ENCODE data around the gene CNTN5.

CNTN5 gene

GRCh38 chr11:99716302-99716701 is 695.6 kb downstream of the CNTN5 start:
- H3K27ac ChIP-seq (ENCODE audit: low read depth in 2 of 2, low read length in 2 of 2), result no peak overlapping the region
- H3K27me3 ChIP-seq (ENCODE audit: control insufficient read depth in 2 of 2, insufficient read depth in 2 of 2, low read length in 2 of 2), result no peaks in the 10 kb centered on the region
- no peak overlapping the region for H3K9ac ChIP-seq (ENCODE audit: low read depth in 1 of 2, low read length in 2 of 2)
- no peaks in the 10 kb centered on the region for H3K36me3 ChIP-seq (ENCODE audit: control insufficient read depth in 2 of 2, insufficient read depth in 2 of 2, low read length in 2 of 2)
- no peaks in the 10 kb centered on the region for H3K4me1 ChIP-seq (ENCODE audit: control insufficient read depth in 2 of 2, insufficient read depth in 2 of 2, low read length in 2 of 2)
- no peak overlapping the region for H3K4me3 ChIP-seq (ENCODE audit: low read length in 2 of 2)
- H3K9me3 ChIP-seq (ENCODE audit: control insufficient read depth in 2 of 2, low read length in 2 of 2), result no peaks in the 10 kb centered on the region

GRCh38 chr11:99718291-99718690 is 697.5 kb downstream of the CNTN5 start:
- Histone ChIP-seq H3K4me3 (ENCODE audit: low read length in 2 of 2) (no peak overlapping the region), H3K9me3 (ENCODE audit: control insufficient read depth in 2 of 2, low read length in 2 of 2) (no peaks in the 10 kb centered on the region), H3K27me3 (ENCODE audit: control insufficient read depth in 2 of 2, insufficient read depth in 2 of 2, low read length in 2 of 2) (no peaks in the 10 kb centered on the region), H3K36me3 (ENCODE audit: control insufficient read depth in 2 of 2, insufficient read depth in 2 of 2, low read length in 2 of 2) (no peaks in the 10 kb centered on the region), H3K27ac (ENCODE audit: low read depth in 2 of 2, low read length in 2 of 2) (no peak overlapping the region), H3K4me1 (ENCODE audit: control insufficient read depth in 2 of 2, insufficient read depth in 2 of 2, low read length in 2 of 2) (no peaks in the 10 kb centered on the region), H3K9ac (ENCODE audit: low read depth in 1 of 2, low read length in 2 of 2) (no peak overlapping the region)

GRCh38 chr11:99739464-99740089 is 718.8 kb downstream of the CNTN5 start:
- no peaks in the 10 kb centered on the region for H3K27me3 ChIP-seq (ENCODE audit: control insufficient read depth in 2 of 2, insufficient read depth in 2 of 2, low read length in 2 of 2)
- no peaks in the 10 kb centered on the region for H3K36me3 ChIP-seq (ENCODE audit: control insufficient read depth in 2 of 2, insufficient read depth in 2 of 2, low read length in 2 of 2)
- no peaks in the 10 kb centered on the region for H3K9me3 ChIP-seq (ENCODE audit: control insufficient read depth in 2 of 2, low read length in 2 of 2)
- H3K27ac ChIP-seq (ENCODE audit: low read depth in 2 of 2, low read length in 2 of 2), result no peak overlapping the region
- no peak overlapping the region for H3K4me3 ChIP-seq (ENCODE audit: low read length in 2 of 2)
- no peak overlapping the region for H3K9ac ChIP-seq (ENCODE audit: low read depth in 1 of 2, low read length in 2 of 2)
- H3K4me1 ChIP-seq (ENCODE audit: control insufficient read depth in 2 of 2, insufficient read depth in 2 of 2, low read length in 2 of 2), result no peaks in the 10 kb centered on the region

GRCh38 chr11:99742501-99742900 is 721.8 kb downstream of the CNTN5 start:
- H3K27me3 ChIP-seq (ENCODE audit: control insufficient read depth in 2 of 2, insufficient read depth in 2 of 2, low read length in 2 of 2), result no peaks in the 10 kb centered on the region
- no peak overlapping the region for H3K9ac ChIP-seq (ENCODE audit: low read depth in 1 of 2, low read length in 2 of 2)
- no peak overlapping the region for H3K27ac ChIP-seq (ENCODE audit: low read depth in 2 of 2, low read length in 2 of 2)
- H3K9me3 ChIP-seq (ENCODE audit: control insufficient read depth in 2 of 2, low read length in 2 of 2), result no peaks in the 10 kb centered on the region
- no peak overlapping the region for H3K4me3 ChIP-seq (ENCODE audit: low read length in 2 of 2)
- H3K36me3 ChIP-seq (ENCODE audit: control insufficient read depth in 2 of 2, insufficient read depth in 2 of 2, low read length in 2 of 2), result no peaks in the 10 kb centered on the region
- no peaks in the 10 kb centered on the region for H3K4me1 ChIP-seq (ENCODE audit: control insufficient read depth in 2 of 2, insufficient read depth in 2 of 2, low read length in 2 of 2)

GRCh38 chr11:99759787-99760186 is 739.0 kb downstream of the CNTN5 start:
- no peaks in the 10 kb centered on the region for H3K36me3 ChIP-seq (ENCODE audit: control insufficient read depth in 2 of 2, insufficient read depth in 2 of 2, low read length in 2 of 2)
- no peaks in the 10 kb centered on the region for H3K9me3 ChIP-seq (ENCODE audit: control insufficient read depth in 2 of 2, low read length in 2 of 2)
- H3K27ac ChIP-seq (ENCODE audit: low read depth in 2 of 2, low read length in 2 of 2), result no peak overlapping the region
- H3K9ac ChIP-seq (ENCODE audit: low read depth in 1 of 2, low read length in 2 of 2), result no peak overlapping the region
- no peaks in the 10 kb centered on the region for H3K4me1 ChIP-seq (ENCODE audit: control insufficient read depth in 2 of 2, insufficient read depth in 2 of 2, low read length in 2 of 2)
- H3K4me3 ChIP-seq (ENCODE audit: low read length in 2 of 2), result no peak overlapping the region
- no peaks in the 10 kb centered on the region for H3K27me3 ChIP-seq (ENCODE audit: control insufficient read depth in 2 of 2, insufficient read depth in 2 of 2, low read length in 2 of 2)

- Histone ChIP-seq H3K36me3 (ENCODE audit: control insufficient read depth in 2 of 2, insufficient read depth in 2 of 2, low read length in 2 of 2) (no peaks in the 10 kb centered on the region), H3K4me1 (ENCODE audit: control insufficient read depth in 2 of 2, insufficient read depth in 2 of 2, low read length in 2 of 2) (no peaks in the 10 kb centered on the region), H3K27ac (ENCODE audit: low read depth in 2 of 2, low read length in 2 of 2) (no peak overlapping the region), H3K9ac (ENCODE audit: low read depth in 1 of 2, low read length in 2 of 2) (no peak overlapping the region), H3K4me3 (ENCODE audit: low read length in 2 of 2) (no peak overlapping the region), H3K27me3 (ENCODE audit: control insufficient read depth in 2 of 2, insufficient read depth in 2 of 2, low read length in 2 of 2) (no peaks in the 10 kb centered on the region), H3K9me3 (ENCODE audit: control insufficient read depth in 2 of 2, low read length in 2 of 2) (no peaks in the 10 kb centered on the region)
These were observed 746.1 kb downstream of the CNTN5 start for GRCh38 chr11:99766811-99767210.

- Histone ChIP-seq H3K4me3 (ENCODE audit: low read length in 2 of 2) (no peak overlapping the region), H3K27me3 (ENCODE audit: control insufficient read depth in 2 of 2, insufficient read depth in 2 of 2, low read length in 2 of 2) (no peaks in the 10 kb centered on the region), H3K27ac (ENCODE audit: low read depth in 2 of 2, low read length in 2 of 2) (no peak overlapping the region), H3K36me3 (ENCODE audit: control insufficient read depth in 2 of 2, insufficient read depth in 2 of 2, low read length in 2 of 2) (no peaks in the 10 kb centered on the region), H3K9ac (ENCODE audit: low read depth in 1 of 2, low read length in 2 of 2) (no peak overlapping the region), H3K9me3 (ENCODE audit: control insufficient read depth in 2 of 2, low read length in 2 of 2) (no peaks in the 10 kb centered on the region), H3K4me1 (ENCODE audit: control insufficient read depth in 2 of 2, insufficient read depth in 2 of 2, low read length in 2 of 2) (no peaks in the 10 kb centered on the region)
These were observed 752.9 kb downstream of the CNTN5 start for GRCh38 chr11:99773646-99774045.

- no peaks in the 10 kb centered on the region for H3K27me3 ChIP-seq (ENCODE audit: control insufficient read depth in 2 of 2, insufficient read depth in 2 of 2, low read length in 2 of 2)
These were observed 760.3 kb downstream of the CNTN5 start for GRCh38 chr11:99781074-99781473.

GRCh38 chr11:99791354-99791753 is 770.6 kb downstream of the CNTN5 start:
- no peaks in the 10 kb centered on the region for H3K4me1 ChIP-seq (ENCODE audit: control insufficient read depth in 2 of 2, insufficient read depth in 2 of 2, low read length in 2 of 2)
- H3K9me3 ChIP-seq (ENCODE audit: control insufficient read depth in 2 of 2, low read length in 2 of 2), result no peaks in the 10 kb centered on the region
- H3K4me3 ChIP-seq (ENCODE audit: low read length in 2 of 2), result no peak overlapping the region
- H3K27ac ChIP-seq (ENCODE audit: low read depth in 2 of 2, low read length in 2 of 2), result no peak overlapping the region
- H3K36me3 ChIP-seq (ENCODE audit: control insufficient read depth in 2 of 2, insufficient read depth in 2 of 2, low read length in 2 of 2), result no peaks in the 10 kb centered on the region
- no peak overlapping the region for H3K9ac ChIP-seq (ENCODE audit: low read depth in 1 of 2, low read length in 2 of 2)
- H3K27me3 ChIP-seq (ENCODE audit: control insufficient read depth in 2 of 2, insufficient read depth in 2 of 2, low read length in 2 of 2), result no peaks in the 10 kb centered on the region

More at GRCh38 chr11:99781074-99781473, 760.3 kb downstream of the CNTN5 start:
- no peaks in the 10 kb centered on the region for H3K9me3 ChIP-seq (ENCODE audit: control insufficient read depth in 2 of 2, low read length in 2 of 2)
- no peaks in the 10 kb centered on the region for H3K4me1 ChIP-seq (ENCODE audit: control insufficient read depth in 2 of 2, insufficient read depth in 2 of 2, low read length in 2 of 2)
- no peak overlapping the region for H3K27ac ChIP-seq (ENCODE audit: low read depth in 2 of 2, low read length in 2 of 2)
- H3K36me3 ChIP-seq (ENCODE audit: control insufficient read depth in 2 of 2, insufficient read depth in 2 of 2, low read length in 2 of 2), result no peaks in the 10 kb centered on the region
- H3K9ac ChIP-seq (ENCODE audit: low read depth in 1 of 2, low read length in 2 of 2), result no peak overlapping the region
- H3K4me3 ChIP-seq (ENCODE audit: low read length in 2 of 2), result no peak overlapping the region

- Histone ChIP-seq H3K4me1 (ENCODE audit: control insufficient read depth in 2 of 2, insufficient read depth in 2 of 2, low read length in 2 of 2) (no peaks in the 10 kb centered on the region), H3K9ac (ENCODE audit: low read depth in 1 of 2, low read length in 2 of 2) (no peak overlapping the region), H3K9me3 (ENCODE audit: control insufficient read depth in 2 of 2, low read length in 2 of 2) (no peaks in the 10 kb centered on the region), H3K27ac (ENCODE audit: low read depth in 2 of 2, low read length in 2 of 2) (no peak overlapping the region), H3K27me3 (ENCODE audit: control insufficient read depth in 2 of 2, insufficient read depth in 2 of 2, low read length in 2 of 2) (no peaks in the 10 kb centered on the region), H3K4me3 (ENCODE audit: low read length in 2 of 2) (no peak overlapping the region), H3K36me3 (ENCODE audit: control insufficient read depth in 2 of 2, insufficient read depth in 2 of 2, low read length in 2 of 2) (no peaks in the 10 kb centered on the region)
These were observed 775.2 kb downstream of the CNTN5 start for GRCh38 chr11:99795999-99796398.

- no peaks in the 10 kb centered on the region for H3K4me1 ChIP-seq (ENCODE audit: control insufficient read depth in 2 of 2, insufficient read depth in 2 of 2, low read length in 2 of 2)
- H3K9ac ChIP-seq (ENCODE audit: low read depth in 1 of 2, low read length in 2 of 2), result no peak overlapping the region
- H3K36me3 ChIP-seq (ENCODE audit: control insufficient read depth in 2 of 2, insufficient read depth in 2 of 2, low read length in 2 of 2), result no peaks in the 10 kb centered on the region
- H3K9me3 ChIP-seq (ENCODE audit: control insufficient read depth in 2 of 2, low read length in 2 of 2), result no peaks in the 10 kb centered on the region
- no peak overlapping the region for H3K4me3 ChIP-seq (ENCODE audit: low read length in 2 of 2)
- H3K27me3 ChIP-seq (ENCODE audit: control insufficient read depth in 2 of 2, insufficient read depth in 2 of 2, low read length in 2 of 2), result no peaks in the 10 kb centered on the region
- H3K27ac ChIP-seq (ENCODE audit: low read depth in 2 of 2, low read length in 2 of 2), result no peak overlapping the region
These were observed 782.8 kb downstream of the CNTN5 start for GRCh38 chr11:99803501-99803900.
